IMR-90 (cell line): Measurements from ENCODE around the gene XPO6. TPM values are rescaled to one million over a fixed set of nuclear protein-coding genes. Genes with fewer than 3 reads are reported as not detected.

Source experiments
- ATAC-seq: fragments of 200-7000 bp; cut with Tn5 transposase; 2 replicates; pipeline ENCODE4 v1.9.1; 2020; ENCODE audit warnings: low read depth, mild to moderate bottlenecking, moderate library complexity
- BruUV-seq: library from RNA; stranded (reverse); fragments of 400-500 nt; replicated peaks from 2 replicates; lab custom pipeline; 2021; lab: Mats Ljungman, UMichigan
- CTCF ChIA-PET: fragments of 300-600 bp; formaldehyde crosslinking; extraction: SDS; loops from one replicate; lab custom pipeline; 2021; ENCODE audit warnings: antibody characterized with exemption; lab: Yijun Ruan, JAX
- POLR2A ChIA-PET: fragments of 300-600 bp; sonication (Branson Sonifier 250); formaldehyde crosslinking; loops from one replicate; lab custom pipeline; 2022; ENCODE audit warnings: antibody characterized with exemption; ENCODE audit not compliant: unreplicated experiment; lab: Charles Lee
- DNase-seq: peaks from one replicate; pipeline ENCODE4 v3.0.0; 2013
- H2AFZ ChIP-seq: replicated peaks from 2 replicates; pipeline ENCODE3; 2013; ENCODE audit warnings: low read length, mild to moderate bottlenecking; ENCODE audit not compliant: poor library complexity
- H2AK5ac ChIP-seq: 2 replicates; pipeline ENCODE4 v1.6.1; 2013; ENCODE audit warnings: low read depth, low read length, inconsistent platforms
- H2AK9ac ChIP-seq: replicated peaks from 2 replicates; pipeline ENCODE3; 2013; ENCODE audit warnings: mild to moderate bottlenecking, low read depth, low read length, moderate library complexity; ENCODE audit not compliant: poor library complexity
- H2BK120ac ChIP-seq: 2 replicates; pipeline ENCODE4 v1.6.1; 2013; ENCODE audit warnings: low read depth, low read length, inconsistent platforms
- H2BK15ac ChIP-seq: 3 replicates; pipeline ENCODE4 v1.6.1; 2013; ENCODE audit warnings: low read depth, low read length, inconsistent platforms
- H2BK20ac ChIP-seq: 2 replicates; pipeline ENCODE4 v1.6.1; 2013; ENCODE audit warnings: low read depth, mild to moderate bottlenecking, inconsistent platforms, low read length, moderate library complexity
- H2BK5ac ChIP-seq: 2 replicates; pipeline ENCODE4 v1.6.1; 2013; ENCODE audit warnings: mild to moderate bottlenecking, low read depth, low read length, inconsistent platforms; ENCODE audit not compliant: poor library complexity, severe bottlenecking
- H3K14ac ChIP-seq: replicated peaks from 2 replicates; pipeline ENCODE4 v1.6.1; 2013; ENCODE audit warnings: low read depth, low read length, inconsistent platforms
- H3K18ac ChIP-seq: 2 replicates; pipeline ENCODE4 v1.6.1; 2013; ENCODE audit warnings: low read depth, low read length, control low read depth
- H3K23ac ChIP-seq: 2 replicates; pipeline ENCODE4 v1.6.1; 2013; ENCODE audit warnings: low read depth, low read length, inconsistent platforms
- H3K27ac ChIP-seq: 2 replicates; pipeline ENCODE4 v1.5.1; 2013; ENCODE audit warnings: mild to moderate bottlenecking, control low read depth, low read length; ENCODE audit not compliant: insufficient read depth
- H3K27me3 ChIP-seq: 2 replicates; pipeline ENCODE4 v1.6.1; 2013; ENCODE audit warnings: low read length; ENCODE audit not compliant: control insufficient read depth, insufficient read depth
- H3K36me3 ChIP-seq: 2 replicates; pipeline ENCODE4 v1.6.1; 2013; ENCODE audit warnings: low read length, mixed read lengths; ENCODE audit not compliant: control insufficient read depth, insufficient read depth
- H3K4ac ChIP-seq: 2 replicates; pipeline ENCODE4 v1.6.1; 2013; ENCODE audit warnings: low read depth, low read length, inconsistent platforms
- H3K4me1 ChIP-seq: 2 replicates; pipeline ENCODE4 v1.6.1; 2013; ENCODE audit warnings: low read length, mixed read lengths; ENCODE audit not compliant: control insufficient read depth, insufficient read depth
- H3K4me2 ChIP-seq: 2 replicates; pipeline ENCODE4 v1.6.1; 2013; ENCODE audit warnings: low read depth, mild to moderate bottlenecking, control low read depth, low read length, moderate library complexity
- H3K4me3 ChIP-seq: 2 replicates; pipeline ENCODE4 v1.5.1; 2013; ENCODE audit warnings: low read depth, mild to moderate bottlenecking, control low read depth, low read length, moderate library complexity; ENCODE audit not compliant: insufficient read depth
- H3K56ac ChIP-seq: 2 replicates; pipeline ENCODE4 v1.6.1; 2013; ENCODE audit warnings: low read length, inconsistent platforms; ENCODE audit not compliant: insufficient read depth; ENCODE audit errors: extremely low read depth
- H3K79me1 ChIP-seq, 2 experiments: 2 replicates each; pipeline ENCODE4 v1.6.1; 2013; ENCODE audit warnings: low read length in 2 of 2, inconsistent platforms in 1 of 2, low read depth in 1 of 2
- H3K9ac ChIP-seq: 2 replicates; pipeline ENCODE4 v1.6.1; 2013; ENCODE audit warnings: low read depth, low read length, control low read depth
- H3K9me1 ChIP-seq: 2 replicates; pipeline ENCODE4 v1.6.1; 2013; ENCODE audit warnings: low read length, inconsistent platforms; ENCODE audit not compliant: insufficient read depth
- H3K9me3 ChIP-seq: 2 replicates; pipeline ENCODE4 v1.6.1; 2013; ENCODE audit warnings: low read length; ENCODE audit not compliant: control insufficient read depth, insufficient read depth
- H4K20me1 ChIP-seq: 2 replicates; pipeline ENCODE4 v1.6.1; 2013; ENCODE audit warnings: low read length, inconsistent platforms; ENCODE audit not compliant: insufficient read depth
- H4K5ac ChIP-seq: 2 replicates; pipeline ENCODE4 v1.6.1; 2013; ENCODE audit warnings: mild to moderate bottlenecking, low read depth, low read length, control low read depth
- H4K8ac ChIP-seq, 2 experiments: 2 replicates each; pipeline ENCODE4 v1.6.1; 2013; ENCODE audit warnings: low read depth in 2 of 2, low read length in 2 of 2, control low read depth in 1 of 2, inconsistent platforms in 1 of 2
- H4K91ac ChIP-seq: 2 replicates; pipeline ENCODE4 v1.6.1; 2013; ENCODE audit warnings: low read depth, low read length, inconsistent platforms; ENCODE audit not compliant: insufficient read depth
- BHLHE40 ChIP-seq: fragments of 150-350 bp; IDR thresholded peaks from 2 replicates; pipeline ENCODE4 v1.6.1; 2016; ENCODE audit warnings: mild to moderate bottlenecking, low read depth, low read length
- CEBPB ChIP-seq: IDR thresholded peaks from 2 replicates; pipeline ENCODE4 v1.6.1; 2012; ENCODE audit warnings: low read depth, low read length, improper control_type of control experiment
- CHD1 ChIP-seq: IDR thresholded peaks from 2 replicates; pipeline ENCODE4 v1.6.1; 2012; ENCODE audit warnings: low read depth, low read length, improper control_type of control experiment
- FOS ChIP-seq: fragments of 150-350 bp; IDR thresholded peaks from 2 replicates; pipeline ENCODE4 v1.6.1; 2016; ENCODE audit warnings: low read depth, low read length
- MAFK ChIP-seq: IDR thresholded peaks from 2 replicates; pipeline ENCODE4 v1.6.1; 2012; ENCODE audit warnings: low read depth, low read length, improper control_type of control experiment
- MAZ ChIP-seq: IDR thresholded peaks from 2 replicates; pipeline ENCODE4 v1.6.1; 2012; ENCODE audit warnings: low read depth, mild to moderate bottlenecking, low read length, improper control_type of control experiment, moderate library complexity, borderline replicate concordance
- MXI1 ChIP-seq: IDR thresholded peaks from 2 replicates; pipeline ENCODE4 v1.6.1; 2012; ENCODE audit warnings: low read depth, mild to moderate bottlenecking, low read length, moderate library complexity, borderline replicate concordance
- NFE2L2 ChIP-seq: fragments of 150-350 bp; IDR thresholded peaks from 2 replicates; pipeline ENCODE4 v1.6.1; 2016; ENCODE audit warnings: low read depth, mild to moderate bottlenecking, low read length
- WGBS, 2 experiments: methylation state at CpG; one replicate each; pipeline versions ENCODE4 v1.1.5 to v1.1.7; 2013; ENCODE audit warnings: missing lambda C conversion rate in 2 of 2; ENCODE audit not compliant: insufficient read length in 1 of 2; ENCODE audit errors: extremely low coverage in 2 of 2; 5-methylcytosine and 5-hydroxymethylcytosine counted together
- dilution Hi-C: fragments of 300-500 bp; cut with HindIII; formaldehyde crosslinking; loops from one replicate; pipeline ENCODE4 v1.14.3; 2018; ENCODE audit warnings: low sequenced_read_pairs; ENCODE audit not compliant: unreplicated experiment
- in situ Hi-C: fragments of 300-500 bp; cut with MboI; formaldehyde crosslinking; loops from 3 replicates; pipeline ENCODE4 v1.14.3; 2019; ENCODE audit warnings: low sequenced_read_pairs, inconsistent platforms, mixed read lengths
- intact Hi-C: fragments of 100-400 bp; cut with micrococcal nuclease; formaldehyde crosslinking; loops from 2 replicates; pipeline ENCODE4 v1.10.0; 2022
- polyA plus RNA-seq, 3 experiments: library from polyadenylated mRNA; depleted of rRNA; stranded (reverse); fragments of >200 nt; gene quantifications; 2 replicates each; pipeline ENCODE4 v1.2.3, GENCODE V29; 2012; ENCODE audit warnings: low replicate concordance in 1 of 3
- total RNA-seq: library from RNA; depleted of rRNA; stranded (reverse); fragments of >200 nt; gene quantifications from 2 replicates; pipeline ENCODE4 v1.2.3, GENCODE V29; 2012

The XPO6 gene
- total and polyA plus RNA-seq, 2 of the 4 experiments (the other 2 are of a cell fraction): 108 to 184 TPM

DNA sequence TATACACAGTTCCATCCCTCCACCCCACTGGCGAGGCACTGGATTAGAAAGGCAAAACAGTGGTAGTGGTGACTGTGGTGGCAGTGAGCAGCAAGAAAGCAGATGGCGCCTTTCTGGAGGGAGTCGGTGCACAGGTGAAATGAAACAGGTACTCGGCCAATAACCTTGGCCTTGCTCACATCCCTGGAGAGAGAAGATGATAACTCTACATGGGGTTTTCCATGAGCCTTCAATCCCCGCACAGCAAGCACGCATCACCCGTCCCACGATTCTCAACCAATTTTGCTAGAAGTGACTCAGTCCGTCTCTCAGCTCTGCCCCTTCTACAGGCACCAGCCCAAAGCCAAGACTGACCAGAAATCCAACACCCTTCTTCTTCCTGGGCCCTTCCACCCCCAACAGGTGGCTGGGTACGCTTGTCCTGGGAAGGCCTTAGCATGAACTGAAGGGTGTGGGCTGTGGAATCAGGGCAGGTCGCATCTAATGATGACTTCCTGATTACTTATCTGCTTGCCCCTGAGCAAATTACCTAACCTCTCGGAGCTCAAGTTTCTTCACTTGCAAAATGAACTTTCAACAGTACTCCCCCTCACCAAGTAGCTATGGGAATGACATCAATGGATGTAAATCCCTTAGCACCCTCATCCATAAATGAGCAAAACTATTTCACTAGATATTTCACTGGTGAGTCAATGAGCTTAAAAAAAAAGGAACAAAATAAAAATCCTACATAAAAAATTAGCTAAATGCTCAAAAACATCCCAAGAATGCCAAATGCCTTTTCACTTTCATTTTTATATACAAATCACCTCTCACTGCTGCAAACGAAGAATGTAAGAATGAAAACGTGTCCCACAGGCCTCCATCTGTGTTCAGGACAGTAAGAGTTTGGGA is 18.0 kb downstream of the XPO6 start (continued):
- no peak for TF ChIP-seq MXI1
- no peak for TF ChIP-seq MAFK
- TF ChIP-seq CHD1: no peak

DNA sequence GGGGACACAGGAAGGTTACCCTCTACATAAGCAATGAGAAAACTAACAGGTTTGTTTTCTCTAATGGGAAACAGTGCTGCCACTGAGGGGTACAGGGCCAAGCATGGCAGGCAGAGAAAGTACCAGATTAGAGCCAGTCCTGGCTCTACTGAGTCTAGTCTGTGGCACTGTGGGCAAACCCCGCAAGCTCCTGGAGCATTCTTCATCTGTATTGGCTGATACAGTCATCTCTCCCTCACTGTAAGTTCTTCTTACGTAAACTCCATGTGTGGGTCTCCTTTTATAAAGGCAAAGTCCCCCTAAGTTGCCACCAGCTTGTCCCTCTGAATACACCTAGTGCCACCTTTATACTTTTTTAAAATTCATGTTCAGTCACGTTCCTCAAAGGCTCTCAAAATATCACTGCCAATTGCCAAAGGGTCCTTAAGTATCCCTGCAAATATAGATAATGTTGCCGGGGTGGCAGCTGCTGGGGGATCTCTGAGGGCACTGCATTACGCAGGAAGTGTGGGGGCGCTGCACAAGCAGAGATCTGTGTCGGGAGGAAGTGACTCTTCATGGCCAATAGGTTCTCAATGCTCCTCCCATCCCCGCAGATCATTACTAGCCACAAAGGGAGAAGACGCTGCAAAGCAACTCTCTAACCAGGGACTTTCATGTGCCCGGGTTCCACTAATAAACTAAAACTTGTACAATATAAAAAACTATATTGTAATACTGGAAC is 18.8 kb downstream of the XPO6 start:
- ChIA-PET CTCF (interaction anchor here (1.4 kb wide), 1 partner anchor 10 kb away, joined by 3 read pairs; no protein-coding TSS in a partner anchor), POLR2A (no interaction called here)
- peak overlapping the region; percentile 92 for H4K91ac ChIP-seq
- no peak overlapping the region for H3K4me3 ChIP-seq
- H2BK20ac ChIP-seq: peak overlapping the region; percentile 86
- no peak overlapping the region for H3K4me2 ChIP-seq
- BruUV-seq: no TSS peak
- ATAC-seq: no peak
- in situ Hi-C loops: no loop called here
- H3K27me3 ChIP-seq: no peaks in the 10 kb centered on the region
- H4K20me1 ChIP-seq: peaks cover 53% of the 10 kb centered on the region
- H3K9ac ChIP-seq: peak overlapping the region; percentile 14; the same call in 1 of the 2 replicates
- H2BK5ac ChIP-seq: peak overlapping the region; percentile 96
- peaks cover 30% of the 10 kb centered on the region for H3K9me1 ChIP-seq
- no peak for DNase-seq
- H3K4ac ChIP-seq: peak overlapping the region; percentile 90
- H3K36me3 ChIP-seq: peaks cover 19% of the 10 kb centered on the region
- H2BK120ac ChIP-seq: peak overlapping the region; percentile 84
- H3K27ac ChIP-seq: peak overlapping the region; percentile 76
- peak overlapping the region; percentile 76 for H3K14ac ChIP-seq
- peak overlapping the region; percentile 79 to 91 for H4K8ac ChIP-seq
- H2AK5ac ChIP-seq: peak overlapping the region; percentile 96
- peak overlapping the region; percentile 28; the same call in 1 of the 2 replicates for H3K23ac ChIP-seq
- H3K56ac ChIP-seq: peak overlapping the region; percentile 63
- H2BK15ac ChIP-seq: peak overlapping the region; percentile 84; the same call in 2 of the 3 replicates
- no peak for TF ChIP-seq FOS
- TF ChIP-seq CEBPB: no peak
- no peak for TF ChIP-seq BHLHE40
- no peak for TF ChIP-seq NFE2L2
- no peak for TF ChIP-seq MAFK
- no peak for TF ChIP-seq MAZ
- peak overlapping the region; percentile 86 for H4K5ac ChIP-seq
- peak overlapping the region; percentile 46 for H2AK9ac ChIP-seq
- peaks cover 47% of the 10 kb centered on the region for H3K4me1 ChIP-seq
- intact Hi-C loops: no loop called here
- H3K18ac ChIP-seq: peak overlapping the region; percentile 90
- WGBS, 2 experiments: 88% methylated on average over 2 of the region's 10 CpGs; no CpG with 5 or more reads in 1 of the 2 experiments
- H3K79me1 ChIP-seq: peaks cover 21 to 73% of the 10 kb centered on the region in 2 experiments
- H3K9me3 ChIP-seq: no peaks in the 10 kb centered on the region
- dilution Hi-C loops: no loop called here
- H2AFZ ChIP-seq: no peak overlapping the region
